HL-60 (cell line): ENCODE measurements around the gene LY6G6F.

ENCODE experiments used
- DNase-seq, 2 experiments: peaks; one replicate each; pipeline ENCODE4 v3.0.0-alpha.2; 2010 to 2020; ENCODE audit warnings: low read depth in 1 of 2, low spot score in 1 of 2
- H3K27ac ChIP-seq: fragments of 250-450 bp; sonication (Bioruptor Pico); replicated peaks from 2 replicates; pipeline ENCODE4 v1.5.1; 2020; ENCODE audit warnings: mild to moderate bottlenecking, moderate library complexity
- H3K27me3 ChIP-seq: fragments of 250-450 bp; sonication (Bioruptor Pico); 2 replicates; pipeline ENCODE4 v1.5.1; 2021; ENCODE audit warnings: mild to moderate bottlenecking, moderate library complexity; ENCODE audit not compliant: insufficient read depth, poor library complexity, severe bottlenecking
- H3K4me3 ChIP-seq: replicated peaks from 2 replicates; pipeline ENCODE4 v1.5.1; 2011; ENCODE audit warnings: mild to moderate bottlenecking, control low read depth, low read length; ENCODE audit not compliant: insufficient read depth
- CTCF ChIP-seq: IDR thresholded peaks from one replicate; pipeline ENCODE4 v1.5.1; 2011; ENCODE audit warnings: low read length, control low read depth, inconsistent platforms; ENCODE audit not compliant: insufficient read depth
- GABPA ChIP-seq: IDR thresholded peaks from 2 replicates; pipeline ENCODE4 v1.6.1; 2012; ENCODE audit warnings: low read depth
- POLR2AphosphoS5 ChIP-seq: IDR thresholded peaks from 2 replicates; pipeline ENCODE4 v1.6.1; 2012; ENCODE audit warnings: low read depth
- REST ChIP-seq: IDR thresholded peaks from 2 replicates; pipeline ENCODE4 v1.6.1; 2012; ENCODE audit warnings: low read depth; ENCODE audit not compliant: insufficient replicate concordance
- SPI1 ChIP-seq: IDR thresholded peaks from 2 replicates; pipeline ENCODE4 v1.6.1; 2012; ENCODE audit warnings: low read depth, mild to moderate bottlenecking, borderline replicate concordance

The LY6G6F gene

GRCh38 chr6:31681135-31681671, 25.5 kb upstream of the LY6G6F start:
- peak overlapping the region; percentile 43 for H3K4me3 ChIP-seq
- H3K27ac ChIP-seq = peak overlapping the region; percentile 29; the same call in 1 of the 2 replicates
- no peaks in the 10 kb centered on the region for H3K27me3 ChIP-seq
- peak; percentile 35 to 61 for DNase-seq
- TF ChIP-seq SPI1 (no peak), CTCF (no peak), GABPA (no peak), POLR2AphosphoS5 (no peak)

GRCh38 chr6:31683591-31683990, 23.1 kb upstream of the LY6G6F start:
- H3K4me3 ChIP-seq = no peak overlapping the region
- TF ChIP-seq GABPA = no peak
- TF ChIP-seq POLR2AphosphoS5 = no peak
- no peak for TF ChIP-seq CTCF
- no peak for TF ChIP-seq REST
- TF ChIP-seq SPI1 = no peak

GRCh38 chr6:31686483-31686882, 20.2 kb upstream of the LY6G6F start:
- DNase-seq = no peak
- Histone ChIP-seq H3K4me3 (no peak overlapping the region), H3K27ac (no peak overlapping the region), H3K27me3 (no peaks in the 10 kb centered on the region)
- no peak for TF ChIP-seq GABPA
- no peak for TF ChIP-seq REST
- TF ChIP-seq SPI1 = no peak
- no peak for TF ChIP-seq CTCF
- TF ChIP-seq POLR2AphosphoS5 = no peak

More at GRCh38 chr6:31683591-31683990, 23.1 kb upstream of the LY6G6F start:
- Histone ChIP-seq H3K27ac (no peak overlapping the region), H3K27me3 (no peaks in the 10 kb centered on the region)
- no peak for DNase-seq

GRCh38 chr6:31687321-31687720, 19.3 kb upstream of the LY6G6F start:
- Histone ChIP-seq H3K27me3 (no peaks in the 10 kb centered on the region), H3K4me3 (no peak overlapping the region), H3K27ac (no peak overlapping the region)
- DNase-seq = no peak
- TF ChIP-seq CTCF (no peak), SPI1 (no peak), POLR2AphosphoS5 (no peak), REST (no peak), GABPA (no peak)
